ENCODE results near the gene PSMD13.

- TF ChIP-seq ZNF274 (IDR thresholded peaks at IDR 0.05; ENCODE audit: low read depth, low read length) (no peak), YY1 (IDR thresholded peaks at IDR 0.05; ENCODE audit: insufficient read depth, insufficient read length) (no peak)
These were observed 36.4 kb upstream of the PSMD13 start for GRCh38 chr11:200224-201003.

Data from NT2/D1 (cell line).